BLaER1 treated with 17β-estradiol and CSF1 and Interleukin-3, amounts not matched to agents 10 nM and 100 nM (cell line): ENCODE measurements around the gene LASP1NB.
"Not testable (repeated sequence)": the region's sequence is repeated elsewhere in the genome, so short reads cannot be mapped to it uniquely, and the experiment has no call there.

Source experiments
- H3K27ac ChIP-seq, 11 experiments: shearing (Covaris generic); formaldehyde crosslinking; 2 replicates each; pipeline ENCODE4 v1.8.1; 2022
- H3K27me3 ChIP-seq, 11 experiments: shearing (Covaris generic); formaldehyde crosslinking; 2 replicates each; pipeline ENCODE4 v1.8.1; 2022
- H3K36me3 ChIP-seq, 11 experiments: shearing (Covaris generic); formaldehyde crosslinking; 2 replicates each; pipeline ENCODE4 v1.8.1; 2022
- H3K4me1 ChIP-seq, 10 experiments: shearing (Covaris generic); formaldehyde crosslinking; 2 replicates each; pipeline ENCODE4 v1.8.1; 2022
- H3K4me2 ChIP-seq, 11 experiments: shearing (Covaris generic); formaldehyde crosslinking; 2 replicates each; pipeline ENCODE4 v1.8.1; 2022
- H3K4me3 ChIP-seq, 10 experiments: shearing (Covaris generic); formaldehyde crosslinking; 2 replicates each; pipeline ENCODE4 v1.8.1; 2022
- H3K9ac ChIP-seq, 11 experiments: shearing (Covaris generic); formaldehyde crosslinking; 2 replicates each; pipeline ENCODE4 v1.8.1; 2022
- H3K9me3 ChIP-seq, 11 experiments: shearing (Covaris generic); formaldehyde crosslinking; replicated peaks in 1 of 11; 2 replicates each; pipeline ENCODE4 v1.8.1; 2022
- H4K20me1 ChIP-seq, 11 experiments: shearing (Covaris generic); formaldehyde crosslinking; 2 replicates each; pipeline ENCODE4 v1.8.1; 2022
- Cebpa-rat ChIP-seq, 11 experiments: shearing (Covaris generic); IDR thresholded peaks; 2 replicates each; pipeline ENCODE4 v1.8.1; 2022

LASP1NB gene

GRCh38 chr17:38942696-38943334, 17.4 kb downstream of the LASP1NB start:
- H3K4me1 ChIP-seq: peaks cover 11 to 22% (median 17%) of the 10 kb centered on the region in 10 experiments; a peak in 19 of 20 replicates
- no peaks in the 10 kb centered on the region for H4K20me1 ChIP-seq
- H3K9ac ChIP-seq: peak overlapping the region in 7 of 11 experiments; percentile 5 to 48 (median 39); a peak in 5 of 22 replicates
- H3K4me3 ChIP-seq: no peak overlapping the region
- peak overlapping the region in 8 of 11 experiments; percentile 9 to 64 (median 50); a peak in 13 of 22 replicates for H3K27ac ChIP-seq
- H3K9me3 ChIP-seq: no peaks in the 10 kb centered on the region
- H3K36me3 ChIP-seq: no peaks in the 10 kb centered on the region
- H3K4me2 ChIP-seq: peak overlapping the region; percentile 24 to 68 (median 47); a peak in 20 of 22 replicates
- no peaks in the 10 kb centered on the region for H3K27me3 ChIP-seq
- TF ChIP-seq Cebpa-rat (IDR thresholded peaks at IDR 0.05): no peak

GRCh38 chr17:38943607-38944006, 18.2 kb downstream of the LASP1NB start:
- no peaks in the 10 kb centered on the region for H3K9me3 ChIP-seq
- no peaks in the 10 kb centered on the region for H3K27me3 ChIP-seq
- no peak overlapping the region for H3K9ac ChIP-seq
- H3K36me3 ChIP-seq: no peaks in the 10 kb centered on the region
- H3K4me3 ChIP-seq: no peak overlapping the region
- H3K27ac ChIP-seq: no peak overlapping the region
- peak overlapping the region in 8 of 11 experiments; percentile 1 to 52 (median 19); a peak in 12 of 22 replicates for H3K4me2 ChIP-seq
- TF ChIP-seq Cebpa-rat (IDR thresholded peaks at IDR 0.05): peak in 1 of 11 experiments; percentile 11; a peak in 2 of 22 replicates
- H4K20me1 ChIP-seq: no peaks in the 10 kb centered on the region
- H3K4me1 ChIP-seq: peaks cover 11 to 22% (median 17%) of the 10 kb centered on the region in 10 experiments; a peak in 19 of 20 replicates

GRCh38 chr17:38947189-38947588, 21.8 kb downstream of the LASP1NB start:
- Histone ChIP-seq H3K4me1 (peaks cover 10 to 20% (median 17%) of the 10 kb centered on the region in 10 experiments; a peak in 19 of 20 replicates), H3K9ac (no peak overlapping the region), H4K20me1 (no peaks in the 10 kb centered on the region), H3K27me3 (no peaks in the 10 kb centered on the region), H3K4me2 (no peak overlapping the region), H3K27ac (no peak overlapping the region), H3K4me3 (no peak overlapping the region), H3K9me3 (no peaks in the 10 kb centered on the region), H3K36me3 (no peaks in the 10 kb centered on the region)
- TF ChIP-seq Cebpa-rat (IDR thresholded peaks at IDR 0.05): no peak

GRCh38 chr17:38953800-38954199, 28.4 kb downstream of the LASP1NB start:
- not testable (repeated sequence) for H4K20me1 ChIP-seq, H3K27me3 ChIP-seq, H3K4me3 ChIP-seq, H3K9ac ChIP-seq, H3K36me3 ChIP-seq, H3K27ac ChIP-seq, H3K4me2 ChIP-seq, H3K9me3 ChIP-seq
- H3K4me1 ChIP-seq: peaks cover 0 to 11% (median 5%) of the 10 kb centered on the region in 10 experiments; a peak in 8 of 20 replicates

- peaks cover 0 to 13% (median 5%) of the 10 kb centered on the region in 10 experiments; a peak in 8 of 20 replicates for H3K4me1 ChIP-seq
- H3K27me3 ChIP-seq: no peaks in the 10 kb centered on the region
- H4K20me1 ChIP-seq: no peaks in the 10 kb centered on the region
- H3K9me3 ChIP-seq: no peaks in the 10 kb centered on the region
- no peak overlapping the region for H3K9ac ChIP-seq
- H3K36me3 ChIP-seq: no peaks in the 10 kb centered on the region
- no peak for TF ChIP-seq Cebpa-rat (IDR thresholded peaks at IDR 0.05)
- no peak overlapping the region for H3K27ac ChIP-seq
- no peak overlapping the region for H3K4me3 ChIP-seq
- H3K4me2 ChIP-seq: peak overlapping the region in 4 of 11 experiments; percentile 3 to 27 (median 14); a peak in 3 of 22 replicates
Measured at GRCh38 chr17:38958326-38958725, 32.9 kb downstream of the LASP1NB start.

GRCh38 chr17:38958756-38959155, 33.3 kb downstream of the LASP1NB start:
- Histone ChIP-seq H3K4me2 (peak overlapping the region in 1 of 11 experiments; percentile 37; a peak in 1 of 22 replicates), H4K20me1 (no peaks in the 10 kb centered on the region), H3K4me3 (no peak overlapping the region), H3K4me1 (peaks cover 0 to 13% (median 5%) of the 10 kb centered on the region in 10 experiments; a peak in 8 of 20 replicates), H3K9ac (no peak overlapping the region), H3K27me3 (no peaks in the 10 kb centered on the region), H3K27ac (no peak overlapping the region), H3K36me3 (no peaks in the 10 kb centered on the region), H3K9me3 (no peaks in the 10 kb centered on the region)
- no peak for TF ChIP-seq Cebpa-rat (IDR thresholded peaks at IDR 0.05)

- H3K27ac ChIP-seq: no peak overlapping the region
- H3K9me3 ChIP-seq: no peaks in the 10 kb centered on the region
- no peaks in the 10 kb centered on the region for H3K36me3 ChIP-seq
- H3K27me3 ChIP-seq: no peaks in the 10 kb centered on the region
- no peaks in the 10 kb centered on the region for H4K20me1 ChIP-seq
- no peak overlapping the region for H3K4me3 ChIP-seq
- no peak overlapping the region for H3K9ac ChIP-seq
- H3K4me2 ChIP-seq: no peak overlapping the region
- no peak for TF ChIP-seq Cebpa-rat (IDR thresholded peaks at IDR 0.05)
- H3K4me1 ChIP-seq: peaks cover 0 to 13% (median 5%) of the 10 kb centered on the region in 10 experiments; a peak in 8 of 20 replicates
Measured at GRCh38 chr17:38959508-38959907, 34.1 kb downstream of the LASP1NB start.

- no peak overlapping the region for H3K4me3 ChIP-seq
- no peak for TF ChIP-seq Cebpa-rat (IDR thresholded peaks at IDR 0.05)
- peaks cover 0 to 13% (median 5%) of the 10 kb centered on the region in 10 experiments; a peak in 8 of 20 replicates for H3K4me1 ChIP-seq
- no peak overlapping the region for H3K9ac ChIP-seq
- no peaks in the 10 kb centered on the region for H3K36me3 ChIP-seq
- no peaks in the 10 kb centered on the region for H3K9me3 ChIP-seq
- H3K4me2 ChIP-seq: no peak overlapping the region
- no peaks in the 10 kb centered on the region for H3K27me3 ChIP-seq
- H3K27ac ChIP-seq: no peak overlapping the region
- H4K20me1 ChIP-seq: no peaks in the 10 kb centered on the region
Measured at GRCh38 chr17:38960402-38960801, 35.0 kb downstream of the LASP1NB start.

- no peak overlapping the region for H3K4me2 ChIP-seq
- H4K20me1 ChIP-seq: no peaks in the 10 kb centered on the region
- peaks cover 0 to 4% (median 0%) of the 10 kb centered on the region in 11 experiments; a peak in 4 of 22 replicates for H3K9me3 ChIP-seq
- no peaks in the 10 kb centered on the region for H3K36me3 ChIP-seq
- no peak overlapping the region for H3K27ac ChIP-seq
- H3K4me3 ChIP-seq: no peak overlapping the region
- H3K9ac ChIP-seq: no peak overlapping the region
- peaks cover 0 to 13% (median 5%) of the 10 kb centered on the region in 10 experiments; a peak in 8 of 20 replicates for H3K4me1 ChIP-seq
- no peak for TF ChIP-seq Cebpa-rat (IDR thresholded peaks at IDR 0.05)
- H3K27me3 ChIP-seq: no peaks in the 10 kb centered on the region
Measured at GRCh38 chr17:38961413-38961812, 36.0 kb downstream of the LASP1NB start.
